ENCODE results near the gene GSE1. TPM values are rescaled to one million over a fixed set of nuclear protein-coding genes. Genes with fewer than 3 reads are reported as not detected.

Gene GSE1
- total RNA-seq, 1 donor from 2014 or later = 101 TPM

GRCh38 chr16:85594978-85595661 is 18.0 kb upstream of the GSE1 start:
- Mint-ChIP-seq H3K9me3 (no peaks in the 10 kb centered on the region), H3K36me3 (no peaks in the 10 kb centered on the region), H3K4me1 (ENCODE audit: unreplicated experiment) (peaks cover 41% of the 10 kb centered on the region), H3K27me3 (no peaks in the 10 kb centered on the region), H3K4me3 (no peak overlapping the region), H3K27ac (no peak overlapping the region)
- DNase-seq (ENCODE audit: extremely low spot score, unreplicated experiment) = no peak
- no peak for TF ChIP-seq CTCF (conservative IDR thresholded peaks at IDR 0.05)

DNA sequence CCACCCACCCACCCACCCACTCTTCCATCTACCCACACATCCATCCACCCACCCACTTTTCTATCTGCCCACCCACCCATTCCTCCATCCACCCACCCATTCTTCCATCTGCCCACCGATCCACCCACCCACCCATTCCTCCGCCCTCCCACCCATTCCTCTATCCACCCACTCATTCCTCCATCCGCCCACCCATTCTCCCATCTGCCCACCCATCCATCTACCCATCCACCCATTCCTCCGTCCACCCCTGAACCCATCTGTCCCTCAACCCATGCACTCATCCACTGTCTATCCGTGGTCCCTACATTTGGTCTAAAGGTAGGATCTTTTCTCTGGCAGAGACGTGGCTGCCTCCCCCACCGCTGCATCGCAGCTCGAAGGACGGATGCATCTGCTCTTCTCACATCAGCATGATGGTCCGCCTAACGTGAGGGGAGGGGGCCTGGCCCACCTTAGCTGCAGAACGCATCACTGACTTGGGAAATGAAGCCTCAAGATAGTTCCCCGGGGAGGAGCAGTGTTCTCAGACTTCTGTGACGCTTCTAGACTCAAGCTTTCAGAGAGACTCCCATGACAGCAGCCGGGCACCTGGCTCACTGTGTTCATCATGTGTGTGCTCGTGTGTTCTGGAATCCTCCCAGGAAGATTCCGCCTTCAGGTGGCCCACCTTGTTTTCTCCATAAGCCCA is 17.2 kb upstream of the GSE1 start:
- no peak for TF ChIP-seq CTCF (conservative IDR thresholded peaks at IDR 0.05)
- Mint-ChIP-seq H3K9me3 (no peaks in the 10 kb centered on the region), H3K27ac (no peak overlapping the region), H3K4me1 (ENCODE audit: unreplicated experiment) (peaks cover 45% of the 10 kb centered on the region), H3K4me3 (no peak overlapping the region), H3K27me3 (no peaks in the 10 kb centered on the region), H3K36me3 (no peaks in the 10 kb centered on the region)
- DNase-seq (ENCODE audit: extremely low spot score, unreplicated experiment) = no peak

DNA sequence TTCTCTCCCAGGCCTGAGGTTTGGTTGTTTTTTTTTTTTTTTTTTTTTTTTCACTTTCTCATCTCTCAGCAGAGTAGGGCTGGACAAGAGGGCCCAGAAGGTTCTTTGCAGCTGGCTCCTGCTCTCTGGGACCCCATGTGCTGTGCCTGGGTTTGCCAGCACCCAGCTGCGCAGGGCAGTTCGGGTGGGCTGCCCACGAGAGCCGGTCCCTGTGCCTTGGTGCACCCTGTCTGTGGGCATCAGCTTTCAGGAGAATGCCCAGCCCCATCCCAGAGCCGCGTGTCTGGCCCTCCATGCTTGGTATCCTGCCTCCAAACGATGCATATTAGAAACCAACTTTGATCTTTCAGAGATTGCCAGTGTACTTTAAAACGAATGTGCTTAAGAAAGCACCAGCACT is 15.0 kb upstream of the GSE1 start:
- Mint-ChIP-seq H3K36me3 (no peaks in the 10 kb centered on the region), H3K9me3 (no peaks in the 10 kb centered on the region), H3K4me1 (ENCODE audit: unreplicated experiment) (peaks cover 48% of the 10 kb centered on the region), H3K27me3 (no peaks in the 10 kb centered on the region), H3K27ac (no peak overlapping the region), H3K4me3 (no peak overlapping the region)
- no peak for TF ChIP-seq CTCF (conservative IDR thresholded peaks at IDR 0.05)
- DNase-seq (ENCODE audit: extremely low spot score, unreplicated experiment) = no peak

DNA sequence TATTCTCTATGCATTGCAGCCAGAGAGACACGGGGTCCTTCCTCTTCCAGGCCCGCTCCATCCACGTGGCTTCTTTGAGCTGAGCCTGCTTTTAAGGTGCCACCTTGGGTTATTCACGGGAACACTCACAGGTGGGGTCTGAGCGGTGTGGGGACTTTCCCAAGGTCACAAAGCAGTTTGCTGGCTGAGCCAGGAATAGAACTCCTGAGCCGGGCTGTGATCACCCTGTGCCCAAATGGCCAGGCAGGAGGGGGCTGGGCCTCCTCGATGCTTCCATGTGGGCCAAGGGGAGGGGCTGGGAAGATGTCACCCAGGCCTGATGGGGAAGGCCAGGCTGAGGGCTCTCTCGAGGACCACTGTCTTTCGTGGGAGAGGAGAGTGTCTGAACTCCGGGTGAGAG is 13.0 kb upstream of the GSE1 start:
- peaks cover 43% of the 10 kb centered on the region for H3K4me1 Mint-ChIP-seq (ENCODE audit: unreplicated experiment)
- no peaks in the 10 kb centered on the region for H3K9me3 Mint-ChIP-seq
- no peak for TF ChIP-seq CTCF (conservative IDR thresholded peaks at IDR 0.05)
- no peak for DNase-seq (ENCODE audit: extremely low spot score, unreplicated experiment)
- H3K36me3 Mint-ChIP-seq = no peaks in the 10 kb centered on the region
- no peak overlapping the region for H3K4me3 Mint-ChIP-seq
- H3K27ac Mint-ChIP-seq = no peak overlapping the region
- no peaks in the 10 kb centered on the region for H3K27me3 Mint-ChIP-seq

DNA sequence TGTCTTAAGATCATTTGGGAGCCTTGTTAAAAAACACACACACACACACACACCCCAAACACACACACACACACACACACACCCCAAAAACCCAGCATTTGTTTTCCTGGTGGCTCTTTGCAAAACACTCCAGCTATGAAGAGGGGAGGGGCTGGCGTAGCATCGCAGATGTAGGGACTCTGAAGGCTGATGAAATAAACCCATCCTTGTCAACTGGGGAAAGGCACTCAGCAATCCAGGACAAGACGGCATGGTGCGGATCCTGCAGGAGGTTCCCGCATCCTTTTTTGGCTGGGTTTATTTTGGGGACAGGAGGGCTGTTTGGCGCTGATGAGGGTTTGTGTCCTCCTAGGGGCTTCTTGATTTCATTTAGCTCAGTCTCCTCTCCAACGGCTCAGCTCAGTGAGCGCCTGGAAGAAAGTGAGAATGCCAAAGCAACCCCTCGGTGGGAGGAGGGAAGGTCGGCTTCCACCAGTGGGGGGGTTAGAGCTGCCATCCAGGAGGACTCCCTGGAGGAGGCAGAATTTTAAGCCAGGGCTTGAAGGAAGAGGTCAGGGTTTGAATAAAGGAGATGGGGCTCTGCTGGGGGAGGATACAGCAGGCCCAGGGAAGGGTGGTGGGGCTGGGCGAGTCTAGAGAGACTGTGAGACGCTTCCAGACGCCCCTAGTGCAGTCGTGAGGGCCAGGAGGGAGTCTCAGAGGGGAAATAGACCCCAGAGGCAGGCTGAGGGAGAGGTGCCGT is 12.4 kb upstream of the GSE1 start:
- Mint-ChIP-seq H3K9me3 (no peaks in the 10 kb centered on the region), H3K4me3 (no peak overlapping the region), H3K36me3 (no peaks in the 10 kb centered on the region), H3K27me3 (no peaks in the 10 kb centered on the region), H3K27ac (peak overlapping the region; percentile 53), H3K4me1 (ENCODE audit: unreplicated experiment) (peaks cover 49% of the 10 kb centered on the region)
- no peak for DNase-seq (ENCODE audit: extremely low spot score, unreplicated experiment)
- TF ChIP-seq CTCF (conservative IDR thresholded peaks at IDR 0.05) = no peak

All from type B pancreatic cell (in vitro differentiated cells).